NCI-H82 (cell line): ENCODE data around the gene FRG2C.
"Not testable (repeated sequence)": the region's sequence is repeated elsewhere in the genome, so short reads cannot be mapped to it uniquely, and the experiment has no call there.

Experiments used
- DNase-seq: peaks from one replicate; lab custom pipeline; 2025; lab: John Stamatoyannopoulos, UW

Gene FRG2C

DNA sequence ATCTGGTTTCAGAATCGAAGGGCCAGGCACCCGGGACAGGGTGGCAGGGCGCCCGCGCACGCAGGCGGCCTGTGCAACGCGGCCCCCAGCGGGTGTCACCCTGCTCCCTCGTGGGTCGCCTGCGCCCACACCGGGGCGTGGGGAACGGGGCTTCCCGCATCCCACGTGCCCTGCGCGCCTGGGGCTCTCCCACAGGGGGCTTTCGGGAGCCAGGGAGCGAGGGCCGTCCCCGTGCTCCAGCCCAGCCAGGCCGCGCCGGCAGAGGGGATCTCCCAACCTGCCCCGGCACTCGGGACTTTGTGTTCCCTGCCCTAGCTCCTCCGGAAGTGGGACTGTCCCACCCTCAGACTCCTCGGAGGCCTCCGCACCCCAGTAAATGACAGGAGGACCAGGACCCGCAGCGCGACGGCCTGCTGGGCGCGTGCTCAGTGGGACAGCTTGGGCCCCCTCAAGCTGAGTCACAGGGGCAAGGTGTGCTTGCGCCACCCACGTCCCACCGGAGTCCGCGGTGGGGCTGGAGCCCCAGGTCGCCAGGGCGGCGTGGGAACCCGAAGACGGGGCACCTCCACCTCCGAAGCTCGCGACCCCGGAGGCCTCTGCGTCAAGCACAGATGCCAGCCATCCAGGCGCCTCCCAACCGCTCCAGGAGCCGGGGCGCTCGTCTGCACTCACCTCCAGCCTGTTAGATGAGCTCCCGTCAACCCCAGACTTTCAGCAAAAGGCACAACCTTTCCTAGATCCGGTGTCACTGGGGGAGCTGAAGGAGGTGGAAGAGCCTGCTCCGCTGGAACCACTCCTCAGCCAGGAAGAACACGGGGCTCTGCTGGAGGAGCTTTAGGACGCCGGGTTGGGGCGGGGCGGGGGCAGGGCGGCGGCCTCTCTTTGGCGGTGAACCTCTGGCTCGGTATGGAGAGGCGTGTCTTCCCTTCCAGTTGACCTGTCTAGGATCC lies 5.5 kb downstream of the FRG2C start:
- DNase-seq: not testable (repeated sequence)

DNA sequence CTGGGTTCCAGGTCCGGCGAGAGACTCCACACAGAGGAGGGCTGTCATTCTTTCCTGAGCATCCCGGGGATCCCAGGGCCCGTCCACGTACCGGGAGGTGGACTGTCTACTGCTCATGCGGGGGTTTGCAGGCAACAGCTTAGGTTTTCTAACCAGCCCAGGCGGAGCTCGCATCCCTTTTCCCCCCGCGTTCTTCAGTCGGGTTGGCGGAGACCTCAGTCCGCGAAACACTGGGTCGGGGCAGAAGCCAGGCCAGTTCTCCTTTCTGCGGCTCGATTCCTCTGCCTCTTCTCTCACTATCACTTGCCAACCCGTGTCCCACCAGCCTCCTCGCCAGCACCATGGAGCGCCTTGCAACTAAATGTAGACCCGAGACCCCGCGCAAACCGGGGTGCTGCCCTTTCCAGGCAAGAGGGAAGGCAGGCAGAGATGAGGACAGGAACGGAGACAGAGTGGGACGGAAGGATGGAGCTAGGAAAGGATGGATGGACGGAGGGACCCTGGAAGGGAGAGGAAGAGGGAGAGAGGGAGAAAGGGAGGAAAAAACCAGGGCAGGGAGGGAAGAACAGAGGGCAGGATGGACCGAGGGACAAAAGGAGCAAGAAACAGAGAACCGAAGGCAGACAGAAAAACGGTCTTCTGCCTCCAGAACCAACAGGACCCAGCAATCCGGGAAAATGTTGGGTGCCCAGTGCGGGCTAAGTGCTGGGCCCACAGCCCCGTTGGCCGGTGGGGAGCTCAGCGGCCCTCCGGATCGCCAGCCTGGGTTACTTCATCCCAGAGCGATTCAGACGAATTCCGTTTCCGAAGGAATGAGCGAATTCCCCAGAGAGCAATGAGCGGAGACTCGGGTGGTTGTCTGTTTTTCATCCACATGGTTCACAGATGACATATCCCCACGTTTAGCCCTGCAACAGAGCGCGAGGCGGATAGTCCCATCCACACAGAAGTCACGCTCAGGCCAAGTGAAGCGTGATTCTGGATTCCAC lies 6.5 kb downstream of the FRG2C start:
- DNase-seq: not testable (repeated sequence)

DNA sequence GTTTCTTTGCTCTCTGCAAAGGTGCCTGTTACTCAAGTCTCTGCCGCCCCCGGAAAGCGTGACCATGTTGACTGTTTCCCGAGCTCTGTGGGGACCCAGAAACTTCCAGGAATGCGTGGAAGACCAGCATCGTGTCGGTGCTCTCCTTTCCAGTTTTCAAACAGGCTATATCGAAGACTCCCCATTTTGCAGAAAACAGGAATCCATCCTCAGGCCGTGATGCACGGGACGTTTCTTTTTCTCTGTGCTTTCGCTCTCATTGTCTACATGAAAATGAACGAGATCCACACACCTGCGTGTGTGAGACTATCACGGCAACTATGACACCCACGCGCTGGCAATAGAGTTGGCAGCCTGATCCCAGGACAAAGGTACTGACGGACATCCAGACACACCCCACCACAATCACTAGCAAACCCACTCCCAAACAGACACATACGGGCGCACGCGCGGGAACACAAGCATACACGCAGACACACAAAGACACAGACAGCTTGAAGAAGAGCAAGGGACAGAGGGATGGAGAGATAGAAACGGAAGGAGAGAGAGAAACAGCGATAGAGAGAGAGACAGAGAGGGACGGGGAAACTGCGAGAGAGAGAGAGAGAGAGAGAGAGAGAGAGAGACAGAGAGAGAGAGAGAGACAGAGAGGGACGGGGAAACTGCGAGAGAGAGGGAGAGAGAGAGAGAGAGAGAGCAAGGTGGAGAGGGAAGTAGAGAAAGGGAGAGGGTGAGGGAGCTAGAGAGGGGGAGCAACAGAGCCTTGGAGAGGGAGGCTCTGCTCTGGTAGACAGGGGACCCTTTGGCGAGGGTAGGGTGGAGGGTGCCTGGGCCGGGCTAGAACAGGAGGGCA lies 7.4 kb downstream of the FRG2C start:
- not testable (repeated sequence) for DNase-seq

DNA sequence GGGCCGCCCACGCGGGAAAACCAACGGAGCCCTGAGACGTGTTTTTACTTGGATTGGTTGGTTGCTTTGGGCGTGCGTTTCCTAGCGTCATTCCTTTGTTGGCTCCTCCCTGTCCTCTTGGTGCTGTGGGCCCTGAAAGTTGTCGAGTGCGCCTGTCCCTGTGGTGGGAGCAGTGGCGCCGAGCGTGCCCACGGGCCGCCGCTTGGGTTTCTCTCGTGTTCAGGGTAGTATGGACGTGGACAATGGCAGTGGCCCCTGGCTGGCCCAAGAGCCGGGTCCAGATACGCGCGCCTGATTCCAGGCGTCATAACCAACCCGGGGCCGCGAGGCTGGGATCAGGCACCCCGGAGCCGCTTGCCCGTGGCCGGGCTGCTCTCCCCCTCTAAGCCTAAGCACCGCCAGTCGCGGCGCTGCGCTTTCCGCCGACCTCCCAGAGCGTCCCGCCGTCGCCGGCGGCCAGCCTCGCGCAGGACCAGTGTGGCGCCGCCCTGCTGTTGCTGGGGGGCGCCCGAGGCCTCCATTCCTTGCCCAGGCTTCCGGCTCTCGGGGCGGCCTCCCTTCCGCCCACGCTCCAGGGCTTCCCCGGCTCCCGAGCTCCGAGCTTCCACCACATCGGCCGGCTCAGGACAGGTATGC lies 8.1 kb downstream of the FRG2C start:
- DNase-seq: not testable (repeated sequence)

DNA sequence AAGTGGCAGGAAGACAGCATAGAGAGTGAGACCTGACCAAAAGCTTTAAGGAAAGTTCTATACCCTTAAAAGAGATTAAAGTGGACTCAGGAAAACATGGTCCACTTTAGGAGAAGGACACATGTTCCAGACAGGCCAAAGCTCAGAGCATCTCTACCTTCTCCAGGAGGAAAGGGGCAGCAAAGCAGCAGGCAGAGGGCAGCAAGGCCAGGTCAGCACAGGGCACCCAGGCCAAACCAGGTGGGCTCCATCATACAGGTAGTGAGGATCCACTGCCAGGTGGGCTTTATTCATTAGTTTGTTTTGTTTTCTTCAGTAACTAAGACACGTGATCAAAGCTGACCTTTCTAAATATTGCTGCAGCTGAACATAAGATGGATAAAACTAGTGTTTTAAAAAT lies 19.8 kb downstream of the FRG2C start:
- DNase-seq: not testable (repeated sequence)

DNA sequence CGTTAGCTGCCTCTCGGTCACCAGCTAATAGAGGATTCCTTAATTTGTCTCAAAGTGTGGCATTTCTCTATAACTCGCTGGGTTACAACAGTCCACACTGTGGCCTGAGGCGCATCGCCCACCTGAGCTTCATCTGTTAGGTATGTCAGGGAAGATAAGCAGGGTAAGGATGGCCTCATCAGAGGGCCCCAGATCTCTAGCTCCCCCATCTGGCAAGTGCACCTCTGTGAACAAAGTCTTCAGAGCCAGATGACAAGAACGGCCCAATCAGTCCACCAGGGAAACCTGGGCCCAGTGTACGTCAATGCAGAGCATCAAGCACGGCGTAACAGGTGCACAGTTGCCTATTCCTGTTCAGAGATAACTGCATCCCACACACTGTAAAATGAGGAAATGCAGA lies 23.2 kb downstream of the FRG2C start:
- DNase-seq: no peak

DNA sequence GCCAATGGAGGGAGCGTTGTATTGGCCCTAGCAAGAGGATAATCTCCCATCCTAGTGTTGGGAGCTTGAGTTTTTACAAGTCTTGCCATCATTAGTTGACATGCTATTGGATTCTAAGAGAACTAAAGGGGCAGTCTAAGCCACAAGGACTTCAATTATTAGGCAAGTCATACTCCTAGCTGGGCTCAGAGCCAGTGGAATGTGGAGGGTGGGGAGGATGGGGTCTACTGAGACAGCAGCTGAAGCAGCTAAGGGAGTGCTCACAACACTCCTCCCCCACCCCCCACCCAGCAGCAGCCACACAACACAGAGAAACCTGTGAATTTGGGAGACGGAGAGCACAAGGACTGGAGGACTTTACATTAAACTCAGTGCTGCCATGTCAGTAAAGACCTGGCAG lies 27.9 kb downstream of the FRG2C start:
- no peak for DNase-seq
